Left colon (tissue), 2 donors: Measurements from ENCODE around the gene TESK2. TPM values are rescaled to one million over a fixed set of nuclear protein-coding genes. Genes with fewer than 3 reads are reported as not detected.

Experiments
- ATAC-seq: fragments of 200-7000 bp; cut with Tn5 transposase; one replicate; pipeline ENCODE4 v1.9.1; 2020; ENCODE audit warnings: mild to moderate bottlenecking, moderate library complexity
- DNase-seq, 2 donors: peaks; one replicate each; pipeline ENCODE4 v3.0.0-alpha.2; 2020
- intact Hi-C, 2 donors: fragments of 100-400 bp; cut with DNase I in 1 of 2; cut with micrococcal nuclease in 1 of 2; formaldehyde crosslinking; loops; one replicate each; pipeline versions ENCODE4 v1.11.2 to v1.14.0; 2022; cut with DNase I, micrococcal nuclease
- total RNA-seq, 2 donors: library from RNA; stranded (reverse); fragmentation: NEBNext Ultra II Directional; extraction: Animal tissue kit (Norgen Biotek cat#: 25700); gene quantifications; one replicate each; pipeline ENCODE4 v1.2.1, GENCODE V29; 2021
- donor health status: DM: no; HTN: no; CAD: no.
- donor health status: DM: yes; HTN: yes; CAD: no.

Gene TESK2
- total RNA-seq, 2 donors from 2014 or later: 8.4 to 17.5 TPM

DNA sequence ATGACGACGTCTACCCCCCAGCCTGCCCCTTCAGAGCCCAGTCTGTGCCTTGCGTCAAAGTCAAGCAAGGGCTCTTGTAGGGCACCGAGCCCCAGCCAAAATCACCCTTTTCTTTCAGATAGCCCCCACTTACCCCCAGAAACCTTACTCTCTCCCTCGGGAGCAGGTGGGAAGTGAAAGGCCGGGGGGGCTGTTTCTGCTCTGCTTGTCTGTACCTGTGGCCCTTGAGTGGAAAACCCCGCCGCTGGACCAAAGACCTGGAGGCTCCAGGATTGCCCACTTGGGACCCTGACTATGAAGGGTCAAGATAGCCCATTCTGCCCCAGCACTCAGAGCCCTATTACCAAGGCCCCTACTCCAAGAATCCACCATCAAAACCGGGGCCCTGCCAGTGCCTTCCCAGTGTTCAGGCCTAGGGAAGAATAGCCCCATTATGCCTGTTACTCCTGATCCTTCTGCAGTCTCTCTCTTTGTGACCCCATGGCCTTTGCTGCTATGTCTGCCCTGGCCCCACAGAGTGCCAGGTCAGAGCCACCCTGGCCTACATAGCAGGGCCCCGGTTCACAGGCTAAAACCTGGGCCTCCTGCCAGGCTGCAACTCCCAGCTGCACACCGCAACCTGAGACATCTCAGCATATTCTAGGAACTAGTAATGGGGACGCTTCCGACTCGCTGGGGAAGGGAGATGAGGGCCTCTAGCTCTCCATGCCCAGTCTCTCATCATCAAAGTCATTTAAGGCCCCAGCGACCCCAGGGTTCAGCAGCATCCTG is 186.5 kb downstream of the TESK2 start:
- DNase-seq (peak; percentile 37 to 56), ATAC-seq (peak; percentile 6)
- intact Hi-C loops: no loop called here

DNA sequence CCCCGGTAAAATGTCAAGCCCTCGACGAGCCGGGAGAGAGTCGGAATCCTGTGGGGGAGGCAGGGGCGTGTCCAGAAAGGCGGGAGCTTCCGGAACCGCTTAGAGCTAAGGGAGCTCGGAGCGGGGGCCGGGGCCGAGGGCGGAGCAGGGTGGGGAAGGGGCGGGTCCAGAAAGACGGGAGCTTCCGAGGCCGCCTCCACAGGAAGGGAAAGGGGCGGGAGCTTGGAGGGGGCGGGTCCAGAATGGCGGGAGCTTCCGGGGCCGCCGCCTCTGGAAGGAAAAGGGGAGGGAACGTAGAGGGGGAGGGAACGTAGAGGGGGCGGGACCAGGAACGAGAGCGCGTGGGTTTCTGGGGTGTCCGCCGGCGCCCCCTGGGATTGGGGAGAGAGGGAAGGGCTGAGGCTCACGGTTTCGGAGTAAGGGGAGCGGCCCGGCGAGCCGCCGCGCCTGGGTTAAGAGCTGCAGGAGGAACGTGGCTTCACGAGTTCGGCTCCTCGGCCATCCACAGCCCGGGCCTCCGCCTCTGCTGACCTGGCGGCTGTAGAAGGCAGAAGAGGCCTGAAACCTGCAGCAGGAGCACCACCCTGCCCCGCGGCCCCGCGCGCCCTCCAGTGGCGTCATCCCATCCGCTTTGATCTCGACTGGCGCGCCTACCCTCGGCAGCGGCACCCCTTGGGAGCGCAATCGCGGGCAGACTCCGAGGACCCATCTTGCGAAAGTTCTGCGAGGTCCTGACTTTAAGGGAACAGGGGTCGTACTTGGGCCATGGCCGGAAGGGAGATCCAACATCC is 187.2 kb downstream of the TESK2 start:
- DNase-seq: peak; percentile 99
- intact Hi-C loops: no loop called here
- ATAC-seq: peak; percentile 92

DNA sequence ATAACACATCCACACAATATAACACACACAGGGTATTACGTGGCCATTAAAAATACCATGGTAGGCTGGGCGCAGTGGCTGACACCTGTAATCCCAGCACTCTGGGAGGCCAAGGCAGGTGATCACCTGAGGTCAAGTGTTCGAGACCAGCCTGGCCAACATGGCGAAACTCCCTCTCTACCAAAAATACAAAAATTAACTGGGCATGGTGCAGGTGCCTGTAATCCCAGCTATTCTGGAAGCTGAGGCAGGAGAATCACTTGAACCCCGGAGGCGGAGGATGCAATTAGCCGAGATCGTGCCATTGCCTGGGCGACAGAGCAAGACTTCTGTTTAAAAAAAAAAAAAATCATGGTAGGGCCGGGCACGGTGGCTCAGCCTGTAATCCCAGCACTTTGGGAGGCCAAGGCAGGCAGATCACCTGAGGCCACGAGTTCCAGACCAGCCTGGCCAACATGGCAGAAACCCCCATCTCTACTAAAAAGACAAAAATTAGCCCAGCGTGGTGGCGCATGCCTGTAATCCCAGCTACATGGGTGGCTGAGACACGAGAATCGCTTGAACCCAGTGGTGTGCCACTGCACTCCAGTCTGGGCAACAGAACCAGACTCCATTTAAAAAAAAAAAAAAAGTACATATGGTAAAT is 188.3 kb downstream of the TESK2 start:
- no peak for ATAC-seq
- intact Hi-C loops: no loop called here
- peak in 1 of 2 donors; percentile 17 for DNase-seq

DNA sequence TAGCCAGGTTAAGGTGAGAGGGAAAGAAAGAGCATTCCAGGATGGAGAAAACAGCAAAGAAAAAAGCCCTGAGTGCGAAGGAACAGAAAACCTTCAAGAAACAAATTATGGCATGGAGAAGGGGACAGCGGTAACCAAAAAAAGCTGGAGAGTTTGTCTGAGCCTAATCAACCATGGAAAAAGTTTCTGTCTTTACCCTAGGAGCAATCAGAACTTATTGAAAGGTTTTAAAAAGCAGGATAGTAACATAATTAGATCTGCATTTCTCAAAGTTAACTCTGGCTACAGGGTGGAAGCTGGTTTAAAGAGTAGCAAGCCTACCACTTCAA is 190.3 kb downstream of the TESK2 start:
- DNase-seq (no peak), ATAC-seq (no peak)
- intact Hi-C loops: loop anchor here in 1 of 2 donors (2.0 kb wide), 1 partner anchor 286 kb away; no protein-coding TSS in a partner anchor

DNA sequence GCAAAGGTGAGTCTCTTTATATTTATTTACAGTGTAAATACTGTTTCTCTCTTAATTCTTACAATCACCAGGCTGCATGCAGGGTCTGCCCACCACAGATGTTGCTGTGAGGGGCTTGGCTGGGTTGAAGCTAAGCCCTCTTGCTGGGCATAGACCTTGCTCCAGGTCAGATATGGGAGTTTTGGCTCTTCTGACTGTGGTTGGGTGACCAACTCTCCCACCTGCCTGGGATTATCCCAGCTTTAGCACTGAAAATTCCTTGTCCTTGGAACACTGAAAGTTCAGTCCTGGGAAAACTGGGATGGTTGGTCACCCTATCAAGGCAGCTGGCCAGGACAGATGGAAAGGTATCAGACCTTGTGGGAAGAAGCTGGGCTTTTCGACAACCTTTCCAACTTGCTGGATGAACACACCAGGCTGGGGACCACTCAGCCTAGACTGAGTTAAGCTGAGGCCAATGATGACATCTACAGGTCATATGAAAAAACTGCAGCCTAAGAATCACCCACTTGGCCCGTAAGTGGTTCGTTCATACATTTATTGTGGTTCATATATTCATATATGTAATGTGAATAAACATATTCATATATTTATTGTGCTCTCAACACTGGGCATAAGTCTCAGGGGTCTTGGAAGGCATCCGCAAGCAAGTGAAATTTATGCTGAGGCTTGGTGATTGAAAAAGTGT is 190.8 kb downstream of the TESK2 start:
- intact Hi-C loops: loop anchor here (2.0 to 5.0 kb wide), 2 partner anchors 283 to 285 kb away; no protein-coding TSS in a partner anchor
- no peak for ATAC-seq
- peak in 1 of 2 donors; percentile 31 for DNase-seq

DNA sequence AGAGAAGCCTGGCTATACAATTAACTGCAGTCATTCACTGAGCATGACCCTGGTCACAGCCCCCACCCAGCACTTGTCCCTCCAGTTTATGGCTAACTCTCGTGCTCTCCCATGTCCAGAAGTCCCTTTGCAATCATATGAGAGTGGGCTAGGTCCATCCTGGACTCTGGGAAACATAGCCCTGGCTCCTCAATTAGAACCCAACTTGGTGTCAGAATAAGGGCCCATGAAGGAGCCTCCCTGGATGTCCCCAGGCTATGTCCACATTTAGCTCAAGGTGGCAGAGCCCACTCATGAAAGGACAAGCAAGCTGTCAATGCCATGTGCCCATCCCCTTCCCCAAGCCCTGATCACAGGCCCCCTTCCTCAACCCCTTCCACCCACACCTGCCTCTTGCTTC is 191.7 kb downstream of the TESK2 start:
- DNase-seq: no peak
- no peak for ATAC-seq
- intact Hi-C loops: loop anchor here in 1 of 2 donors (5.0 kb wide), 1 partner anchor 282 kb away; no protein-coding TSS in a partner anchor

DNA sequence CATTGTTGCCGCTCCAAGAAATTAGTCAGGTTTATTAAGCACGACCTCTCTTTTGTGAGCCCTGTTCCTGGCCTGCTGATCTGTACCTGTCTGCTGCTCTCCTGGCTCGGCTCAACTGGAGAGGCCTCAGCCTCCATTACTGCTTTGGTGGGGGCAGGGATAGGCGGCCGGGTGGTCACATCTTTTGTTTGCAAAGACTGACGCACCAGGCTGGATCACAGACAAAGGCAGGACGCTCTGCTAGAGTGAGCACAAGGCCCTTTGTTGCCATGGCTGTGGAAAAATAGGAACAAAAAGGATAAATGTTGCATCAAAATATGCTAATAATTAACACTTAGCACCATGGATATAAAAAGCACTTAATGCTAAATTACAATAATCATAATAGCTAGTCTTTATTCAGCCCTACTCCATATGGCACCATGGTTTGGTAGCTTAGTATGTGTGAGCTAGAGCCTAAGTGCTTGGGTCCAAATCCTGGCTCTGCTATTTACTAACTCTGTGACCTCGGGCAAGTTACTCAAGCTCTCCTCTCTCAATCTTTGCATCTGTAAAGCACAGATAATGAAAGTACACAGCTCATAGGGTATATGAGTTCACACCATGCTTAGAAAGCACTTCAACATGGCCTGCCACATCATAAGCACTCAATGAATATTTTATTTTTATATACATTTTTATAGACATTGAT is 193.2 kb downstream of the TESK2 start:
- no peak for ATAC-seq
- intact Hi-C loops: loop anchor here in 1 of 2 donors (5.0 kb wide), 1 partner anchor 281 kb away; no protein-coding TSS in a partner anchor
- DNase-seq: no peak

Other genes starting within 250 kb of the TESK2 start
- gene HPDL, start 164.3 kb downstream of the TESK2 start, total RNA-seq: 10 to 100 TPM in 1 of 2 donors, 1 to 10 TPM in 1; 3.6 to 11.4 TPM
- 10 to 100 TPM in 1 of 2 donors, 1 to 10 TPM in 1; 9.5 to 12.6 TPM for gene TOE1, start 151.0 kb downstream of the TESK2 start, total RNA-seq
- 10 to 100 TPM; 28.1 to 29.1 TPM for gene MUTYH, start 150.7 kb downstream of the TESK2 start, total RNA-seq
- 1 to 10 TPM; 1.6 to 3.5 TPM for gene CCDC163, start 8.9 kb upstream of the TESK2 start, total RNA-seq
- gene MMACHC, start 9.1 kb upstream of the TESK2 start, total RNA-seq: 10 to 100 TPM in 1 of 2 donors, 1 to 10 TPM in 1; 8.4 to 15.9 TPM
- gene PRDX1, start 30.7 kb upstream of the TESK2 start, total RNA-seq: 100 to 1,000 TPM; 286 to 299 TPM
- 100 to 1,000 TPM; 186 to 220 TPM for gene AKR1A1, start 59.7 kb upstream of the TESK2 start, total RNA-seq
- gene NASP, start 92.9 kb upstream of the TESK2 start, total RNA-seq: 10 to 100 TPM; 41.3 to 48.7 TPM
- 1 to 10 TPM; 2.8 to 5.6 TPM for gene CCDC17, start 132.9 kb upstream of the TESK2 start, total RNA-seq
- 100 to 1,000 TPM; 193 to 195 TPM for gene GPBP1L1, start 195.4 kb upstream of the TESK2 start, total RNA-seq
- gene TMEM69, start 197.0 kb upstream of the TESK2 start, total RNA-seq: 10 to 100 TPM; 20.1 to 25.5 TPM